NCI-H2227 (cell line): ENCODE data around the gene HDHD3.

ENCODE experiments used
- DNase-seq: peaks from one replicate; lab custom pipeline; 2025; ENCODE audit not compliant: unreplicated experiment; lab: John Stamatoyannopoulos, UW

The HDHD3 gene

DNA sequence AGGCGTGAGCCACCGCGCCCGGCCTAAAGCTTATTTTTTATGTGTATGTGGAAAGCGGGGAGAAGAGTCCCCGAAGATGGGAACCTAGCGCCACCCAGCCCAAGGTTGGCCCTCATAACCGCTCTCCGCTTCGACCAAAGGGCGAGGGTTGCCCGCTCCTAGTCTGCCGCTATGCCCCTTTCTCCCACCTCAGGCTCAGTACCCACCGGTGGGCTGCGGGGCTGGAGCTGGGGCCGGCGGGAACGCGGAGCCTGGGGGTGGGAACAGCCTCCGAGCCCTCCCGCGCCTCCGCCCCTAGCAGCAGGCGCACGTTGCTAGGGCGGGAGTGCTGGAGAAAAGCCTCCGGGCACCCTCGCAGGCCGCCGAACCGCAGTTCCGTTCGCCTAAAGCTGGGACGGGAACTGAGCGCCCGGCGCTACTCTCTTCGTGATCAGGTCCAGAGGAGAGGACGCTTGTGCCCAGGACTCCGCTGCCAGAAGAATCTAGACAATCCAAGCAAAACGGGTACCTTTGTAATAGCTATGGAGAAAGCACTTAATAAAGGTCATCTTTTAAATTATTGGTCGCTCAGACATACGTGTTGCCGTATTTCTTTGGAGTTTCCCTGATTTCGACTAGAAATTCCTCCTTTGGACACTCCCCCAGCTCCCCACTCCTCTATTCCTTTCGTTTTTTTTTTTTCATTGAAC lies 36.6 kb downstream of the HDHD3 start, which contains the start of gene WDR31:
Gene WDR31, minus strand, starts transcription at position 265 of the 689 bp plus-strand sequence. CDS start 8,253 bp downstream, outside the sequence.
- peak; percentile 91 for DNase-seq

DNA sequence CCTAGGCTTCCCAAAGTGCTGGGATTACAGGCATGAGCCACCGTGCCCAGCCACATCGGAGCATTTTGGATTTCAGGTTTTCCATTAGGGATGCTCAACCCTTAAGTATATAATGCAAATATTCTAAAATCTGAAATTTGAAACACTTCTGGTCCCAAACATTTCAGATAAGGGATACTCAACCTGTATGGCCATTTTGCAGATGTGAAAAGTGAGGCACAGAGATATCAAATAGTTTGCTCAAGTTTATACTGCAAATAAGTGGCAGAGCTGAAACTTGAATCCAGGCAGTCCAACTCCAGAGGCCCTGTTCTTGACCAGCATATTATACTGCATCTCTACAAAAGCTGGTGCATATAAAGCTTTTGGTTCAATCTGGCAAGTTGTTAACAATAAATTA lies 39.1 kb downstream of the HDHD3 start:
- no peak for DNase-seq

DNA sequence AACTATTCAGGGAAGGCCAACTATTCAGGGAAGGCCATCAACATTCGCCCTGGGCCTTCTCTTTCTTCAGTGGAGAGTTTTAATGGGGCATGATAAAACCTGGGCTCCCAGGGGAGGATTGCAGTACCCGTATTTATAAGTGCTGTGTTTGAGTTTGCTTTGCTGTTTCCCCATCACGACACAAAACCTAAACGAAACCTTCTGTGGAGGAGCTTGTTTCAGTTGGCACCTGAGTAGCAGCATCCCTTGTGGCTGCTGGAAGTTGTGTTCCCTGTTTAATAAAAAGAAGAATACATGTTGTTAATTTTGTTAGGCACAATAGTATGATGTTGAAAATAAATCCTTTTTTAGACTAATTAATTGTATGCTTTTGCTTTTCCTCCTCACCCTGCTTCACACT lies 45.0 kb downstream of the HDHD3 start:
- DNase-seq = no peak

DNA sequence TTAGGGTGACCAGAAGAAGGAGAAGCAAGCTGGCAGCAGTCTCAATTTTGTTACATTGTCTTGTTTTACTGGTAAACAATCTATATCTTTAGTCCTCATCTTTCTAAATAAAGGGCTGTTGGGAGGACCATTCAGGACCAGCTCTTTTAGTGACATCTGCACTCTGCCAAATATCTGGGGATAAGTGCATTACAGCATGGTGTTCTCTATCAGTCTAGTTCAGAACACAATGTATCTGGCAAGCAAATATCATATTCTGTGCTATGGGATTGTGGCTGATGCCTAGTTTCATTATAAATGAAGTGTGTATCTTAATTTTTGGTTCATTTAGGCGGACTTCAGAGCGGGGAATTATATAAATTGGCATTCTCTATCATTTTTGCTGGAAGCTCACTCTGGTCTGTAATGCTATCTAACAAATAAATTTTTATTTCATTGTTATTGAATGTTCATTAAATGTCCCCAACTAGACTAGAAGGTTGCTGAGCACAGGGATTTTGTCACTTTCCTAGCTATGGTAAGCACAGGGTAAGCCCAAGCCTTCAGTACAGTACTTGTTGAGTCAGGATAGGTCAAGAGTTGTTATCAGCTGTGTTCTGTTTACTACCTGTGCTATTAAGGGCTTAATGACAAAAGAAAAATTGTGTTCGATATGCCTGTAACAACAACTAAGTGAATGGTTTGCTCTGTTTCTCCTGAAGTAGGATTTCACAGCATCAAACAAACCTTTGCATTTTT lies 48.6 kb downstream of the HDHD3 start:
- no peak for DNase-seq

DNA sequence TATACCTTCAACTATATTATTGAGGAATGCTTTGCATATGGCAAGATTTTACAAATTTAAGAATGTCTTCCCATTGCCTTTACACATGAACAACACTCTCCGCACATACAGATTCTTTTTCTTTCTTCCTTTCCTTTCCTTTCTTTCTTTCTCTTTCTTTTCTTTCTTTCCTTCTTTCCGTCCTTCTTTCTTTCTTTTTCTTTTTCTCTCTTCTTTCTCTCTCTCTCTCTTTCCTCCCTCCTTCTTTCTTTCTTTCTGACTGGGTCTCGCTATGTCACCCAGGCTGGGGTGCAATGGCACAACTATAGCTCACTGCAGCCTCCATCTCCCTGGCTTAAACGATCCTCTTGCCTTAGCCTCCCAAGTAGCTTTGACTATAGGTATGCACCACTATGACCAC lies 50.6 kb downstream of the HDHD3 start:
- DNase-seq = no peak
